Retinal pigment epithelial cell (primary cell): ENCODE data around the gene TUBGCP6.

ENCODE experiments used
- DNase-seq: peaks from one replicate; pipeline ENCODE4 v3.0.0-alpha.2; 2010; ENCODE audit warnings: low read depth
- H3K4me3 ChIP-seq: 2 replicates; pipeline ENCODE4 v1.5.1; 2011; ENCODE audit warnings: mild to moderate bottlenecking, low read length, control low read depth, moderate library complexity
- CTCF ChIP-seq: conservative IDR thresholded peaks from 2 replicates; pipeline ENCODE4 v1.5.1; 2011; ENCODE audit warnings: low read depth, low read length, control low read depth, inconsistent platforms

Gene TUBGCP6

DNA sequence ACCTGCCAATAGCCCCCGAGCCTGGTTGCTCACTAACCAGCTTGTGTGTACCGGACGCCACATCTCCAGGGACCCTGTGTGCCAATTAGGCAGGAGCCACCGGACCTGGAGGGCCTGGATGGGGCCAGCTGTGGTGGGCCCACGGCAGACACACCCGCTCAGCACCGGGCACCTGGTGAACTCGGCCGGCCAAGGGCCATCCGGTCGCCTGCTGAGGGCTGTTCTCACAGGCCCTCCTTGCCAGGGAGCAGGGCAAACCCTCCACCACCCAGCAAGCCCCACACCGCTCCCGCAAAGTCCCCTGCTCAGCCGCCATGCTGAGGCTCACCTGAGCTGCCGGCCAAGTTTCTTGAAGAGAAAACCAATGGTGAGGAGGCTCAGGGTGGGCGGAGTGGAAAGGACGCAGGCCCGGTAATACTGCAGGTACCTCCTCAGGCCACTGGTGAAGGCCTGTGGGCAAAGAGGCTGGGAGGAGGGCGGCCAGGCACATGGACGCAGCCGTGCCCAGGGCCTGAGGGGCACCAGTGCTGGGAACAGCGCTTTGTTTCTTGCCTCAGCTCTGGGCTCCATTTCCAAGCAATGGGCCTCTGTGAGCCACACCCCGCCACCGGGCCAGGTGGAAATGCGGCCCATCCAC lies 17.1 kb downstream of the TUBGCP6 start:
- H3K4me3 ChIP-seq = no peak overlapping the region
- DNase-seq = no peak
- TF ChIP-seq CTCF = no peak

DNA sequence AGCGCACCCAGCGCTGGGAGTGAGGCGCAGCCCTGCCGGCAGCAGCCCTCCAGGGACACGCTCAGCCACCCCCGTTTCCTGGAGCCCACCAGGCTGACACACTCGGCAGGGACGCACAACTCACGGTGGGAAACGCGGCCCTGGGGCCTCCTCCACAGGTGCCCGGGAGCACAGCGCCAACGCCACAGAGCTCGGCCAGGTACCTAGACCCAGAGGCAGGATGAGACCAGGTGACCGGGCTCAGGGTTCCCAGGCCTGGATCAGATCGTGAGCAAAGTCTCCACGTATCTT lies 18.0 kb downstream of the TUBGCP6 start:
- no peak for DNase-seq
- no peak for TF ChIP-seq CTCF
- no peak overlapping the region for H3K4me3 ChIP-seq

DNA sequence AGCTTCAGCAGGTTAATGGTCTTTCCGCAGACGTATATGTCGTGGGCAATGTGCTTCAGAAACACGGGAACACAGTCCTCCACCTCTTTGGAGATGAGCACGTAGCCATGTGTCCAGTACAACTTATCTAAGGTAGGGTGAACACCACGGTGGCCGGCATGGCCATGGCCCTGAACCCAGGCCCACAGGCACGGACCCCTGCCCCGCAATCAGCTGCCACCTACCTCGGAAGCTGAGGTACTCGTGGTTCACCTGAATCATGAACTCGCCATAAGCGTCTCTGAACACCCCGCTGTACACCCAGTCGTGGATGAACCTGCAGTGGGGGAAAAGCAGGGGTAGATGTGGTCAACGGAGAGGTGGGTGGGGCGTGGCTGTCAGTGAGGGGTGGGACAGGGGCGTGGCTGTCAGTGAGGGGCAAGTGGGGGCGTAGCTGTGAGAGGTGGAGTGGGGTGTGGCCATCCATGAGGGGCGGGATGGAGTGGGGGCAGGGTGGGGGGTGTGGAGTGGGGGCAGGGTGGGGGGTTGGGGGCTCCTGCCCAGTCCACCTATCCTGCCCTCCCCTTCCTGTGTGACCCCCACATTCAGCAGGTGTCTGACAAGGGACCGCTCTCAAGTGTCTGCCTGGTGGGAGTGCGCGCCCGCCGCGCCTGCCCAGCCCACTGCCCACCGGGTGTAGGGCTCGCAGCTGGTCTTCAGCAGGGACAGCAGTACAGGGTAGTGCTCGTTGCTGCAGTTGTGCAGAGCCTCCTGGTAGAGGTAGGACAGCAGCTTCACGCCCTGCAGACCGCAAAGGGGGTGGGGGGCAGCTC lies 18.6 kb downstream of the TUBGCP6 start:
- DNase-seq = no peak
- no peak overlapping the region for H3K4me3 ChIP-seq
- no peak for TF ChIP-seq CTCF

DNA sequence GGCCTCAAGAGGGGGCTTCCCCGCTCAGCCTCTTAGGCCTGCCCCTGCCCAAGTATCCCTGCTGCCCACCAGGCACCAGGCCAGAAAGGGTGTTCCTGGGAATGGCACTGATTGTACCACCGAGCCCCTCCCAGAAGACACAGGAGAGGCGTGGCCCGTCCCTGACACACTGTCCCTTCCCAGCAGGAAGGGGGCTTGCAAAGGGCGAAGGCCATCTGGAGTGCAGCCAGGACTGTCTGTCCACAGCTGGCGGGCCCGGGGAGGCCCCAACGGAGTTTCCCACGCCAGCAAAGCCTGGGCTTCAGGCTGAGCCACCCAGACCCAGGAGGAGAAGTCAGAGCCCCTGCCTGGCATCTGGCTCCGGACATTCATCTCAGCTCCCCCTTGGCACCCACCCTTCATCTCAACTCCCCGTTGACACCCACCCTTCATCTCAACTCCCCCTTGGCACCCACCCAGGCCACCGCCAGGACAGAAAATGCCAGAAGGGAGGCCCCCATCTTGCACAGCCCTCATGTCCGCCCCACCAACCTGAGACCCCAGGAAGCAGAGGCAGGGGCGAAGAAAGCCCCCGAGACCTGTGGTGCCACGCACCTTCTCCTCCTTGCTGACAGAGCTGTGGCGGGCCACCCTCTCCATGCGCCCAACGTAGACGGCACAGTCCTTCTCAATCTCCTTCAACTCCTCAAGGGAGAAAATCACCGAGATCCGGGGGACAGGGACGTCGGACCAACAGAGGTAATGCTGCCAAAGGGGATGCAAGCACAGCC lies 19.4 kb downstream of the TUBGCP6 start:
- TF ChIP-seq CTCF = no peak
- H3K4me3 ChIP-seq = no peak overlapping the region
- DNase-seq = no peak

DNA sequence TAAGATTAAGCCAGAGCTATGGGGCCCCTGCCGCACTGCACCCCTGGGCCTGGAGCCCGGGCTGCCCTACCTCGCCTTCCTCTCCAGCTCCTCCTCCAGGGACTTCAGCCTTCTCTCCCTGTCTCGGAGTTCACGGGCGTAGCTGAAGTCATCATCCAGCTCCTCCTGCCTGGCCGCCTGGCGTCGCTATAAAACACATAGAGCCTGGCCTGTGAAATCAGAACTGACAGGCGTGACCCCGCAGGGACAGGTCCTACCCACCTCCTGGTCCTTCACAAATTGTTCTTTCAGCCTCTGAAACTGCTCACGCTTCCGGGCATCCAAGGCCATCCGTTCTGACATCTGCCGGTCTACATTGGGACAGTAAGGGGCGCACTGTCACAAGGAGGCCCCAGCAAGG lies 20.8 kb downstream of the TUBGCP6 start:
- no peak overlapping the region for H3K4me3 ChIP-seq
- no peak for TF ChIP-seq CTCF
- no peak for DNase-seq

DNA sequence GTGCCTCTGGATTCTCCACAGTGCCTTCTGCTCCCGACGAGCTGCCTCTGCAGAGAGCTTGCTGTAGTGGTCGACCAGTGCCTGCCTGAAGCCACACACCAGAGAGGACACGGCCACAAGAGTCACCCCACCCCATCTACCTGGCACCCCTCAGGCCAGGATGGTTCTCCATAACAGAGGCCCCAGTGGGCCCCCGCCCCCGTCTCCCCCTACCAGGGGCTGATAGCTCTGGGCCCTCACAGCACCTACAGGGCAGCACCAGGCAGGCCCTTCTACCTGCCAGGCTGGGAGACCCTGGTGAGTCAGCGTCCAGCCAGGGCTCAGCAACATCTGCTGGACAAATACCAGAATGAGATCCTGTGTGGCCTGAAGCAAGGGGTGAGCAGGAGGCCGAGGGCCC lies 22.3 kb downstream of the TUBGCP6 start:
- no peak for TF ChIP-seq CTCF
- H3K4me3 ChIP-seq = no peak overlapping the region
- no peak for DNase-seq
